ENCODE data around the gene BLACAT1.

Gene BLACAT1

DNA sequence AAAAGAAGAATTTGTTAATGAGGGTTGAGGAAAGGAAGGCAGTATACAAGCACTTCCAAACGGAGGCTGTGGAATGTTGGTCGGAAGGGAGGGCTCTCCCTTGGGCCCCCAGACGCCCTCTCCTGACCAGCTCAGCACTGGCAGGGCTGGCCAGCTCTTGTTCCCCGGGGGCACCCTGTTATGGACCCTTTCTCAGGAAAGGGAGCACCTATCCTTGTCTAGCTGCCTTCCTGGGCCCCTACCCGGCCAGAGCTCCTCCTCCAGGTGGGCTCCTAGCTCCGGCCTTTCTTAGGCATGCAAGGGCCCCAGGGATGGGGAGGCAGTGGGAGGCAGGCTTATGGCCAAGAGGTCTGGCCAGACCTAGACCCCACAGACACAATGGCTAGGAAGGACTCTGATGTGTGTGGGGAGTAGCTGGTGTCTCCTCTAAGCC is 926 bp downstream of the BLACAT1 start:
- no peaks in the 10 kb centered on the region for H3K36me3 Mint-ChIP-seq
- peaks cover 50% of the 10 kb centered on the region for H3K27me3 Mint-ChIP-seq
- ATAC-seq (ENCODE audit: low read depth), result no peak
- no peaks in the 10 kb centered on the region for H3K9me3 Mint-ChIP-seq
- DNase-seq (ENCODE audit: low spot score in 2 of 2), result no peak
- no peak overlapping the region for H3K4me3 Mint-ChIP-seq
- H3K27ac Mint-ChIP-seq, result no peak overlapping the region
- H3K4me1 Mint-ChIP-seq, result peaks cover 9% of the 10 kb centered on the region

DNA sequence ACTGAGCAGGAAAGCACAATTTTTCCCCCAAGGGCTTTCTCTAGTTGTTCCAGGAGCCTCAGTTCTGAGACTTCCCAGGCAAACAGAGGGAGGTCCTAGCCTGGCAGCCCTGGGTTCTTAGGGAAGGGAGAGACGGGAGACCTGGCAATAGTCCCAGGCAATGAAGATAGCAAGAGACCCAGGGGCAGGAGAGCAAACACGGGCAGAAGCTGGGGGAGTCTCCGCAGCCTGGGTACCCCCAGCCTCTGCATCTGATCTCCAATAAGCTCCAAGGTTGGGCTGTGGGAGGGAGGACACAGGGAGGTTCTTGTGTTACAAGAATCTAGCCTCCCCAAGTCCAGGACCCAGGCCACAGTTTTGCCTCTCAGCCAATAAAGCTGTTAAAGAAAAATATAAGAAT is 2.4 kb downstream of the BLACAT1 start:
- no peak overlapping the region for H3K4me3 Mint-ChIP-seq
- peaks cover 46% of the 10 kb centered on the region for H3K27me3 Mint-ChIP-seq
- H3K36me3 Mint-ChIP-seq, result no peaks in the 10 kb centered on the region
- no peak overlapping the region for H3K27ac Mint-ChIP-seq
- no peaks in the 10 kb centered on the region for H3K9me3 Mint-ChIP-seq
- H3K4me1 Mint-ChIP-seq, result peaks cover 13% of the 10 kb centered on the region
- DNase-seq (ENCODE audit: low spot score in 2 of 2), result no peak
- ATAC-seq (ENCODE audit: low read depth), result no peak

GRCh38 chr1:205452933-205453332 is 2.9 kb downstream of the BLACAT1 start:
- no peak overlapping the region for H3K27ac Mint-ChIP-seq
- no peak overlapping the region for H3K4me3 Mint-ChIP-seq
- H3K27me3 Mint-ChIP-seq, result peaks cover 42% of the 10 kb centered on the region
- H3K9me3 Mint-ChIP-seq, result no peaks in the 10 kb centered on the region
- no peak for ATAC-seq (ENCODE audit: low read depth)
- H3K36me3 Mint-ChIP-seq, result no peaks in the 10 kb centered on the region
- H3K4me1 Mint-ChIP-seq, result peaks cover 13% of the 10 kb centered on the region
- no peak for DNase-seq (ENCODE audit: low spot score in 2 of 2)

DNA sequence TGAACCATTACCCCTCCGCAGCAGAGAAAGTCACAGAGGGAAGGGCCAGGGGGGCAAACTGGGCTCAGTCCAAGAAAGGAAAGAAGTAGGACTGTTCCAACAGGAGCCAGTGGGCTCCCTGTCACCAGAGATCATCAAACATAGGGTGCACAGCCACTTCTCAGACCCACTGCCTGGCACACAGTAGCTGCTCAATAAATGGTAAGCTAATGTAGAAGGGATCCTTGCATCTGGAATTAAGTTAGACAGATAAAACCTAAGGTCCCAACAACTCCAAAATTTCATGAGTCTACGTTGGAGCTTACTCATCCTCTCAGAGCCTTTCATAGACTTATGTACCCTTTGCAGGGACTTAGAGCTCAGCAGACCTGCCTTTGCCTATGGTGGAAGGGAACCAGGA is 3.5 kb downstream of the BLACAT1 start:
- no peak overlapping the region for H3K4me3 Mint-ChIP-seq
- no peak for ATAC-seq (ENCODE audit: low read depth)
- H3K27me3 Mint-ChIP-seq, result peaks cover 38% of the 10 kb centered on the region

DNA sequence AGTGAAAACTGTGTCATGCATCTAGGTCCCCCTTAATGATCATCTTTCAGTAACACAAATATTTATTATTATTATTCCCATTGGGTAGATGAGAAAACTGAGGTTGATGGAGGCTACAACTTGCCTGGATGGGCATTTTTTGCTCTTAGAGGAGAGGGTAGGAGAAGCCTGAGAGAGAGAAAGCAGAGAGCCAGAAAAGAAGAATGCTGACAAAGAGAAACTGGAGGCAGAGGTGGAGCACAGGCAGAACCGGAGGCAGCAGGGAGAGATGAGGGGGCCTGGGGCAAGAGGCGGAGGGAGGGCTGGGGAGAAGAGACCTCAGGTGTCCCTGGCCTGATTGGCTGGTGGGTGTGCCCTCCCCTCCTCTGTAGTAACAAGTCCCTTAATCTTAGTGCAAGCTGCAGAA is 4.1 kb downstream of the BLACAT1 start:
- Mint-ChIP-seq H3K27me3 (peaks cover 39% of the 10 kb centered on the region), H3K4me3 (no peak overlapping the region), H3K4me1 (peaks cover 13% of the 10 kb centered on the region)

More for the DNA sequence above, 3.5 kb downstream of the BLACAT1 start:
- Mint-ChIP-seq H3K4me1 (peaks cover 13% of the 10 kb centered on the region), H3K36me3 (no peaks in the 10 kb centered on the region), H3K9me3 (no peaks in the 10 kb centered on the region), H3K27ac (no peak overlapping the region)
- DNase-seq (ENCODE audit: low spot score in 2 of 2), result no peak

GRCh38 chr1:205451202-205451601 is 4.6 kb downstream of the BLACAT1 start:
- no peak overlapping the region for H3K4me3 Mint-ChIP-seq
- H3K36me3 Mint-ChIP-seq, result no peaks in the 10 kb centered on the region
- DNase-seq (ENCODE audit: low spot score in 2 of 2), result no peak
- H3K4me1 Mint-ChIP-seq, result peaks cover 9% of the 10 kb centered on the region
- ATAC-seq (ENCODE audit: low read depth), result no peak
- H3K9me3 Mint-ChIP-seq, result no peaks in the 10 kb centered on the region
- no peak overlapping the region for H3K27ac Mint-ChIP-seq
- H3K27me3 Mint-ChIP-seq, result peaks cover 35% of the 10 kb centered on the region

More for the DNA sequence above, 4.1 kb downstream of the BLACAT1 start:
- H3K36me3 Mint-ChIP-seq, result no peaks in the 10 kb centered on the region
- H3K27ac Mint-ChIP-seq, result no peak overlapping the region
- no peaks in the 10 kb centered on the region for H3K9me3 Mint-ChIP-seq
- no peak for ATAC-seq (ENCODE audit: low read depth)
- DNase-seq (ENCODE audit: low spot score in 2 of 2), result no peak

DNA sequence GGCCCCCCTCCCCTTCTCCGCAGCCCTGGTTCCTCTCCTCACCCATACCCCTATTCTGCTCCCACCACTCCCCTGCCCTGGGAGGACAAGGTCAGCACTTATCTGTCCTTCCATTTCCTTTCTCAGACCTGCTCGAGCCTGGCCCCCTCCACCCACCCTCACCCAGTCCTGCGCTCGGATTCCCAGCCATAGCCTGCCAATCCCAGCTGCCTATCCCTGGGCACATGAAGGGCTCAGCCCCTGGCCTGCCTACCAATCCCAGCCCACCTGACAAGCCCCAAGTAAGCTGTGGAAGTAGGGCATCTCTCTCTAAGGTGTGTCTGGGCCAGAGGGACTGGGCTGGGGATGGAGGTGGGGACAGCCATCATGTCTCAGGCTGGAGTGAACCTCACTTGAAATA is 5.4 kb downstream of the BLACAT1 start:
- ATAC-seq (ENCODE audit: low read depth) (no peak), DNase-seq (ENCODE audit: low spot score in 2 of 2) (no peak)
- no peak overlapping the region for H3K27ac Mint-ChIP-seq
- H3K27me3 Mint-ChIP-seq, result peaks cover 32% of the 10 kb centered on the region
- no peaks in the 10 kb centered on the region for H3K36me3 Mint-ChIP-seq
- no peaks in the 10 kb centered on the region for H3K9me3 Mint-ChIP-seq
- H3K4me1 Mint-ChIP-seq, result peaks cover 6% of the 10 kb centered on the region
- H3K4me3 Mint-ChIP-seq, result no peak overlapping the region

DNA sequence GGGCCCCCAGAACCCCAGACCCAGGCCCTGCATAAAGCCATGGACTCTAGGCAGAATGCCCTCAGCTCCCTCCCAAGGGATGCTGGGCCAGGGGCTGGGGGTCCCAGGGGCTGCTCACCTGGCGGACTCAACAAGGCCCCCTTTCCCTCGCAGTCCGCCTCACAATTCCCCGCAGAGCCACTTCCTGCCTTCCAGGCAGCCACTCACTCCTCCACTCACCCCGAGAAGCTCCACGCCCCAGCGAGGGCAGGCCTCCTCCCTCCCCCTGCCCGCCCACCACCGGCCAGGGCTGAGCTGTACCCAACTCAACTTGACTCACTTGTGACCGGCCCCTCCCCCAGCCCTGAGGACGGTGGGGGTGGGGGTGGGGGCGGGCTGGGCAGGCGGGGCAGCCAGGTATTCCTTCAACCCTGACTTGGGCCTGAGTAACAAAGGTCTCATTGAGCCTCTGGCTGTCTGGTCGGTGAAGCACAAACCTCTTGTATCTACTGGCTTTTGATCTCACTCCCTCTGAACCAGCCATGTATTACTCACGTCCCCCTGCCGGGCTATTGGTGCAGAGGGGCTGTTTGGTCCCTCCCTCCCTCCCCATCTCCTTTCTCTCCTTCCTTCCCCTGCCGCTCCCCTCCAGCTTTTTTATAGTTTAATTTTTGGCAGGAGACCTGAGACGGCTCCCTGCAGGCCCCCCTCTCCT is 5.9 kb downstream of the BLACAT1 start:
- peaks cover 6% of the 10 kb centered on the region for H3K4me1 Mint-ChIP-seq
- H3K9me3 Mint-ChIP-seq, result no peaks in the 10 kb centered on the region
- ATAC-seq (ENCODE audit: low read depth), result no peak
- H3K4me3 Mint-ChIP-seq, result no peak overlapping the region
- H3K27me3 Mint-ChIP-seq, result peaks cover 32% of the 10 kb centered on the region
- no peak for DNase-seq (ENCODE audit: low spot score in 2 of 2)
- no peak overlapping the region for H3K27ac Mint-ChIP-seq
- H3K36me3 Mint-ChIP-seq, result no peaks in the 10 kb centered on the region

- H3K4me1 Mint-ChIP-seq, result peaks cover 6% of the 10 kb centered on the region
- DNase-seq (ENCODE audit: low spot score in 2 of 2) (no peak), ATAC-seq (ENCODE audit: low read depth) (no peak)
- no peaks in the 10 kb centered on the region for H3K36me3 Mint-ChIP-seq
- H3K9me3 Mint-ChIP-seq, result no peaks in the 10 kb centered on the region
- H3K4me3 Mint-ChIP-seq, result no peak overlapping the region
- H3K27ac Mint-ChIP-seq, result no peak overlapping the region
- H3K27me3 Mint-ChIP-seq, result peaks cover 29% of the 10 kb centered on the region
Observed at GRCh38 chr1:205449254-205449749, 6.5 kb downstream of the BLACAT1 start.

DNA sequence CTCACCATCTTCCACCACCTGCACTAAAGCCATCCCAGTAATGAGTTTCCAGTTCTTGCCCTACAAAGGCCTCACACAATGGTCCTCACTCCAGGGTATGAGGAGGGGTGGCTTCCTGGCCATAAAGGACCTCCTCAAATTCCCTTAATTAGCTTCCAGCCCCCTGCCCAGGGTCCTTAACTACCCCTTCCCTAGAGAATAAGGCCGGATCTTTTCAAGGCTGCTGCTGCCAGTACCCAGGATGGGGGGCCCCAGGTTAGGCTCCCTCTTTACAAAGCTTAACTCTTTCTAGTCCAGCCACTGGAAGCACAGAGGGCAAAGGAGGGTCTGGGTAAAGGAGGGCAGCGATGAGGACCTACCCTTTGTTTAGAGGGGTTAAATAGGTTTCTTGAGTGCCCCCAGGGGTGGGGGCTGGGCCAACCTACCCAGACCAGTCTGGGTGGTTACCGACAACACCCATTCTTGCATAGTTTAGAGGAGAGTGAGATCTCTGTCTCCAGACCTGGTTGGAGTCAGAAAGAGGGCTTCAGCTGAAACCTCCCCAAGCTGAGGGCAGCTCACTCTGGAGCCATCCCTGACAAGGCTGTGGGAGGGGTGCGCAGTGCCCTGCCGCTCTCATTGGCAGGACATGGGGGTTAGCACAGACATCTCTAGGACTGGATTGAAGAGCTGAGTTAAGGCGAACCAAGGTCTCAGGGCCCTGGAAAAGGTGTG is 7.1 kb downstream of the BLACAT1 start:
- Mint-ChIP-seq H3K27ac (no peak overlapping the region), H3K27me3 (peaks cover 24% of the 10 kb centered on the region), H3K4me3 (no peak overlapping the region), H3K4me1 (peaks cover 8% of the 10 kb centered on the region), H3K9me3 (no peaks in the 10 kb centered on the region), H3K36me3 (no peaks in the 10 kb centered on the region)
- no peak for DNase-seq (ENCODE audit: low spot score in 2 of 2)
- ATAC-seq (ENCODE audit: low read depth), result no peak

DNA sequence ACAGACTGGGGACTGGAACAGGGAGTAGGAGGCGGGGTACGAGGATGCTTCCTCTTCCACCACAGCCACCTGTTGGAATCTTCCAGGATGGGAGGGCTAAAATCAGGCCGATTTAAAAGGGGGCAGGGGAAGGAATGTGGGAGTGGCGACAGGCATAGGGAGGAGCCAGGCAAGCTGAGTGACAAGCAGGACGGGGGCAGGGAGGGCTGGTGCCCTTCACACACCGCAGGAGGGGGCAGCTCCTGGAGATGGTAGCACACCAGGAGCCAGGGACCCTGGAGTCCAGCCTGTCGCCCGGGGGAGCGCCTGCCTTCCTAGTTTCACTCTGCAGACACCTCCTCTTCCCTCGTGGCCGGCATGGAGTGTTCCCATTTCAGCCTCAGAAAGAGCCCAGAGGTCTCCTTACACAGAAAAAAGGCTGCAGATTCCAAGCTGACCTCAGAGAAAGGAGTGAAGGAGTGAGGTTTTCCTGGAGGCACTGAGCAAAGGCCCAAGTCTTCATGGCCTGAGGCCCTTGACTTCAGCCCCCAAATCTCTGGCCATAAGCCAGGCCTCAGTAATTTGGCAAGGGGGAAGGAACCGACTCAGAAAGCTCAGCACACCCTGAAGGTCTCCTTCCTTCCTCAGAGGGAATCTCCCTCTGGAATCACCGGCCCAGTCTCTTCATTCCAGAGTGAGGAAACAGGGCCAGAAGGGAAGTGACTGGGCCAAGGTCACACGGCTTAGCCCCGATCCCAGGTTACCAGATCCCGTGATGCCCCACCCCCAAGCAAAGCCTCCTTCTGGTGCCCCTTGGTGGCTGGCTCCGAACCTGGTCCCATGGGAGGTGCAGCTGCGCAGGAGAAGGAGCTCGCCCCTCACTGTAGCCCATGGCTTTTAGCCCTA is 8.1 kb downstream of the BLACAT1 start:
- H3K4me1 Mint-ChIP-seq, result peaks cover 8% of the 10 kb centered on the region
- H3K4me3 Mint-ChIP-seq, result no peak overlapping the region
- no peaks in the 10 kb centered on the region for H3K36me3 Mint-ChIP-seq
- H3K27me3 Mint-ChIP-seq, result peaks cover 21% of the 10 kb centered on the region
- DNase-seq (ENCODE audit: low spot score in 2 of 2), result no peak
- H3K9me3 Mint-ChIP-seq, result no peaks in the 10 kb centered on the region
- ATAC-seq (ENCODE audit: low read depth), result no peak
- no peak overlapping the region for H3K27ac Mint-ChIP-seq

GRCh38 chr1:205446828-205447227 is 9.0 kb downstream of the BLACAT1 start:
- Mint-ChIP-seq H3K4me1 (peaks cover 11% of the 10 kb centered on the region), H3K36me3 (no peaks in the 10 kb centered on the region), H3K9me3 (no peaks in the 10 kb centered on the region), H3K4me3 (no peak overlapping the region), H3K27ac (no peak overlapping the region), H3K27me3 (peaks cover 18% of the 10 kb centered on the region)
- DNase-seq (ENCODE audit: low spot score in 2 of 2) (no peak), ATAC-seq (ENCODE audit: low read depth) (no peak)

DNA sequence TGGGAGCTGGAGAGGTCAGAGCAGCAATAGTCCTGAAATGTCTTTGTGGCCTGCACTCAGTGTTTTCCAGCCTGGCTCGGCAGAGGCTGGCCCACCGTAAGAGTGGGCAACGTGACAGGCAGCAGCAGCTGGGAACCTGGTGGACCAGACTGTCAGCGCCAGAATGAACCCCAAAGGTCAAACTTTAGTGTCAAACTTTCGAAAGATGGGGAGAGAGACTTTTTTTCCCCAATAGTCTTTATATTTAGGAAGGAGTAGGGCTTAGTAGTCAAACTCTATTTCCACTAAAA is 10.3 kb downstream of the BLACAT1 start:
- Mint-ChIP-seq H3K9me3 (no peaks in the 10 kb centered on the region), H3K4me3 (no peak overlapping the region), H3K27ac (no peak overlapping the region), H3K36me3 (no peaks in the 10 kb centered on the region), H3K27me3 (peaks cover 9% of the 10 kb centered on the region), H3K4me1 (peaks cover 21% of the 10 kb centered on the region)
- DNase-seq (ENCODE audit: low spot score in 2 of 2) (no peak), ATAC-seq (ENCODE audit: low read depth) (no peak)
